Stimulated activated naive CD8-positive, alpha-beta T cell treated with anti-CD3 and anti-CD28 coated beads, Interleukin-15, amount 100 ng/mL, for 72 hours (primary cell): Measurements from ENCODE around the gene CORO7.
"Not testable (repeated sequence)": the region's sequence is repeated elsewhere in the genome, so short reads cannot be mapped to it uniquely, and the experiment has no call there.

ENCODE experiments used
- ATAC-seq: fragments of 150-1000 bp; cut with Tn5 transposase; 2 replicates; pipeline ENCODE4 v1.10.0; 2021; ENCODE audit warnings: mild to moderate bottlenecking, moderate library complexity
- DNase-seq, 2 donors: peaks; one replicate each; pipeline ENCODE4 v3.0.0; 2021 to 2022
- H3K27ac Mint-ChIP-seq, 2 donors: one replicate each; pipeline ENCODE4 v1.8.0; 2022; ENCODE audit warnings: mild to moderate bottlenecking in 2 of 2, mixed read lengths in 2 of 2, moderate library complexity in 2 of 2
- H3K27me3 Mint-ChIP-seq: one replicate; pipeline ENCODE4 v1.8.0; 2022; ENCODE audit warnings: mixed read lengths
- H3K4me1 Mint-ChIP-seq: one replicate; pipeline ENCODE4 v1.8.0; 2022; ENCODE audit warnings: mild to moderate bottlenecking, mixed read lengths
- H3K4me3 Mint-ChIP-seq, 2 donors: one replicate each; pipeline ENCODE4 v1.8.0; 2022; ENCODE audit warnings: mild to moderate bottlenecking in 2 of 2, mixed read lengths in 2 of 2, moderate library complexity in 1 of 2
- H3K9me3 Mint-ChIP-seq, 2 donors: one replicate each; pipeline ENCODE4 v1.8.0; 2022; ENCODE audit warnings: mixed read lengths in 2 of 2

Gene CORO7

DNA sequence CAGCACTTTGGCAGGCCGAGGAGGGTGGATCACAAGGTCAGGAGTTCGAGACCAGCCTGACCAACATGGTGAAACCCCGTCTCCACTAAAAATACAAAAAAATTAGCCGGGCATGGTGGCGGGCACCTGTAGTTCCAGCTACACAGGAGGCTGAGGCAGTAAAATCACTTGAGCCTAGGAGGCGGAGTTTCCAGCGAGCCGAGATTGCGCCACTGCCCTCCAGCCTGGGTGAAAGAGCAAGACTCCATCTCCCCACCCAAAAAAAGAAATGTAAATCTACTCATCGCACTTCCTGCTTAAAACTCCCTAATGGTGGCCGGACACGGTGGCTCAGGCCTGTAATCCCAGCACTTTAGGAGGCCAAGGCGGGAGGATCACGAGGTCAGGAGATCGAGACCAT lies 22.5 kb downstream of the CORO7 start:
- not testable (repeated sequence) for H3K27me3 Mint-ChIP-seq, H3K4me3 Mint-ChIP-seq, DNase-seq, H3K9me3 Mint-ChIP-seq, ATAC-seq
- Mint-ChIP-seq H3K27ac (peak overlapping the region in 1 of 2 donors; percentile 12), H3K4me1 (peaks cover 12% of the 10 kb centered on the region)

DNA sequence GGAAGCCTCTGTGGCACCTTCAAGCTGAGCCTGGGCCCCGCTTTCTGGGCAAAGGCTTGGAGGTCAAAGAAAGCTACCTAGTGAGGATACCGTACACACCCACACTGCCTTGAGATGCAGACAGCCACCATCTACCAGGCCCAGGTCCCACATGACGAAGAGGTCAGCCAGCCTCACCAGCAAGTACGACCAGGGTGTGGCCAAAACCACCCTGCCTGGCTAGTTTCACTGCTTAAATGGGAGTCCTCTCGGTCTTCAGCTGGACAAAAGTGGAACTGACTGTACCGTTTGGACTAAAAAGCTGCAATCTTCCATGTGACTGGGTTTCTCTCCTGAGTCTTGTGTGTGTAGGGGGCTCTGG lies 23.2 kb downstream of the CORO7 start:
- Mint-ChIP-seq H3K4me1 (peaks cover 12% of the 10 kb centered on the region), H3K27me3 (no peaks in the 10 kb centered on the region), H3K9me3 (no peaks in the 10 kb centered on the region), H3K4me3 (no peak overlapping the region), H3K27ac (no peak overlapping the region)
- ATAC-seq (no peak), DNase-seq (no peak)

- Mint-ChIP-seq H3K27ac (peak overlapping the region in 1 of 2 donors; percentile 54), H3K4me1 (peaks cover 12% of the 10 kb centered on the region), H3K9me3 (no peaks in the 10 kb centered on the region), H3K27me3 (no peaks in the 10 kb centered on the region), H3K4me3 (no peak overlapping the region)
- ATAC-seq (peak; percentile 17), DNase-seq (no peak)
Measured at GRCh38 chr16:4392382-4393239, 23.8 kb downstream of the CORO7 start.

- Mint-ChIP-seq H3K27ac (peak overlapping the region in 1 of 2 donors; percentile 54), H3K9me3 (no peaks in the 10 kb centered on the region), H3K27me3 (no peaks in the 10 kb centered on the region), H3K4me1 (peaks cover 19% of the 10 kb centered on the region), H3K4me3 (no peak overlapping the region)
- DNase-seq (no peak), ATAC-seq (no peak)
Measured at GRCh38 chr16:4391631-4392381, 24.6 kb downstream of the CORO7 start.

GRCh38 chr16:4390266-4391260 lies 25.8 kb downstream of the CORO7 start:
- DNase-seq: no peak
- H3K27ac Mint-ChIP-seq: no peak overlapping the region
- H3K4me3 Mint-ChIP-seq: no peak overlapping the region
- ATAC-seq: no peak
- H3K4me1 Mint-ChIP-seq: peaks cover 32% of the 10 kb centered on the region
- H3K9me3 Mint-ChIP-seq: no peaks in the 10 kb centered on the region
- H3K27me3 Mint-ChIP-seq: no peaks in the 10 kb centered on the region

- Mint-ChIP-seq H3K9me3 (no peaks in the 10 kb centered on the region), H3K27me3 (no peaks in the 10 kb centered on the region), H3K4me3 (no peak overlapping the region), H3K4me1 (peaks cover 36% of the 10 kb centered on the region), H3K27ac (no peak overlapping the region)
- ATAC-seq (no peak), DNase-seq (no peak)
Measured at GRCh38 chr16:4389051-4389955, 27.1 kb downstream of the CORO7 start.

DNA sequence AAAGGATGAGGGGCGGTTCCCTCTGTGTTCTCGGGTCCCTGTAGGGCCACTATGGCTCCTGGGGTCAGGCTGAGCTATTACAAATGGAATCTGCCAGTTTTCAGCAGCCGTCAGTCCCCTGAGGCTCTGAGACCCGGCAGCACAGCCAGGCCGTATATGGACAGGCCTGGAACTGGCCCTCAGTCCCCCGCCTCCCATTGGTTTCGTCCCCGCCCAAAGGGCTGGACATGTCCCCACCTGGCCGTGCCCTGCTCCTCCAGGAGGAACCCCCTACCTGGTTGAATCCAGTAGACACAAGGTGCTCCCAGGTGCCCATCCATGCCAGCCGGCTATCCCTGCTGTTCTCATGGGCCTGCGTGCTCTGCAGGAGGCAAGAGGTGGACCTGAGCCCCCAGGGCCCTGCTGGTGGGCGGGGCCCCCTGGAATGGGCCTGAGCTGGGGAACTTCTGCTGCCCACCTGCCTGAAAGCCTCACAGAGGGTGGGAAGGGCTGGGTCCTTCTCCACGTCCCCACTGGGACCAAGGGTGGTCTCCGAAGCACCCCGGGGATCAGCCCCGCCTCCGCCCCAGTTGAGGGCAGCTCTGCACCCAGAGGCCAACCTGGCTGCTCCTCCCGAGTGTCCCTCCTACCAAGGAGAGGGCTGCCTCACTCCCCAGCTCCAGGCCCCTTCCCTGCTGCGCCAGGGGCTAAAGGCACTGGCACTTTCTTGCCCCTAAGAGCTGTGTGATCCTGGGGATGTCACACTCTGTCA lies 27.9 kb downstream of the CORO7 start:
- no peak for ATAC-seq
- no peak for DNase-seq
- Mint-ChIP-seq H3K9me3 (no peaks in the 10 kb centered on the region), H3K27ac (no peak overlapping the region), H3K4me1 (peaks cover 36% of the 10 kb centered on the region), H3K4me3 (no peak overlapping the region), H3K27me3 (no peaks in the 10 kb centered on the region)

DNA sequence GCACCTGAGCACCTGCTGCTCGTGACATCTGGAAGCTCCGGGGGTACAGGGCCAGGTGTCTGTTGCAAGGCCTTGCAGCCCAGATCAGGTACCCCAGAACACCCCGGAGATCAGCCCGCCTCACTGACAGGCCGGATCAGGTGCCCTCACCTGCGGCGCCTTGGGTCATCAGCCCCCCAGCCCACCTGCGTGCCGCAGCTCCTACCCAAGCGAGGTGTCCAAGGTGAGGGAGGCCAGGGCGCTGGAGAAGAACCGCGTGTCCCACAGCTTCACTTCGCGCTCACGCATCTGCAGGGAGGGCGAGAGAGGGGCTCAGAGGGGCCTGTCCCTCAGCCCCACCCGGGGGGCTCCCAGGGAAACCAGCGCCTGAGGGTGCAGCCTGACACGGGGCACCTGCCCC lies 28.6 kb downstream of the CORO7 start:
- Mint-ChIP-seq H3K27me3 (no peaks in the 10 kb centered on the region), H3K9me3 (no peaks in the 10 kb centered on the region), H3K4me1 (peaks cover 32% of the 10 kb centered on the region), H3K4me3 (no peak overlapping the region), H3K27ac (peak overlapping the region in 1 of 2 donors; percentile 83)
- no peak for ATAC-seq
- DNase-seq: no peak

GRCh38 chr16:4386951-4387565 lies 29.3 kb downstream of the CORO7 start:
- H3K4me1 Mint-ChIP-seq: peaks cover 24% of the 10 kb centered on the region
- H3K27me3 Mint-ChIP-seq: no peaks in the 10 kb centered on the region
- H3K9me3 Mint-ChIP-seq: no peaks in the 10 kb centered on the region
- DNase-seq (no peak), ATAC-seq (no peak)
- no peak overlapping the region for H3K27ac Mint-ChIP-seq
- H3K4me3 Mint-ChIP-seq: no peak overlapping the region

DNA sequence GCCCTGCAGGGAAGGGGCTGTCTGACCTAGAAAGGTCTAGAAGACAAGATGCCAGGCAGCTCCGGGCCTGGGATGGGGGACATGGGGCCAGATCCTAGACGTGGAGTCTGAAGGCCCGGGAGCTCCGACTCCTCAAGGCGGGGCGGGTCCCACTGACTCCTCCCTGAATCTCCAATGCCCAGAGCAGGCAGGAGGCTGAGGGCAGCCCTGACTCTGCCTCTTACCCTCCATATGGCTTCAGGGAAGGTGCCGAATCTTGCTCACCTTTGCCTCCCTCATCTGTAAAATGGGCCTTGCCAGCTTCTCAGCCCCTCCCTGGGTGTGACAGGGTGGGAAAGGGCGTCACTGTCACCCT lies 30.0 kb downstream of the CORO7 start:
- Mint-ChIP-seq H3K27ac (peak overlapping the region; percentile 72), H3K9me3 (no peaks in the 10 kb centered on the region), H3K4me3 (no peak overlapping the region), H3K4me1 (peaks cover 24% of the 10 kb centered on the region), H3K27me3 (no peaks in the 10 kb centered on the region)
- ATAC-seq (no peak), DNase-seq (no peak)

DNA sequence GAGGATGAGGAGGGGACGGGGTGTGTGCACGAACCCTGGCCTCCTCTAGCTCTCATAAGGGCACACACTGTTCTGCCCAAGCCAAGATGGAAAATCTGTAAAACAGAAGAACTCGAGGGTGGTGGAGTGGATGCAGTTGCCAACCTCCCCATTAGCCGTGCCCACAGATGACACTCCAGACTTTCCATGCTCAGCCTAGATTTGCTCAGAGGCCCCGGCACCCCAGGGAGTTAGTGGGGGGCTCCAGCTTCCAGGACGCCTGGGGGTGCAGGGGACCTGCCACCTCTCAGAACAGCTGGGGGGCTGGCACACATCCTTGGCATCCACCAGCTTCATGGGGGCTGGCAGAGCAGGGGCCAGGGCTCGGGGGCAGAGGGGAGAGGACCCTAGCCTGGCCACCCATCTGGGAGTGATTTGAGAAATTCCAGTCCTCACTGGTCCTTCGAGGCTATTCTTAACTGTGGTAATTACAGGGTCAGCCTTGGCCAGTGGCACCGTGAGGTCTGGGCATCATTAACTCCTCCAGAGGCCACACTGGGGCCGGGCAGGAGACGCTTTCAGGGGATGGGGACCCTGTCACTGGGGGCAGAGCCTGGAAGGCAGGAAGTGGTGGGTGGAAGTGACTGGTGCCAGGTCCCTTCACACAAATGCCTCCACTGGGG lies 30.5 kb downstream of the CORO7 start:
- Mint-ChIP-seq H3K4me3 (no peak overlapping the region), H3K4me1 (peaks cover 25% of the 10 kb centered on the region), H3K9me3 (no peaks in the 10 kb centered on the region), H3K27ac (peak overlapping the region; percentile 72), H3K27me3 (no peaks in the 10 kb centered on the region)
- ATAC-seq (no peak), DNase-seq (no peak)

- Mint-ChIP-seq H3K4me1 (peaks cover 29% of the 10 kb centered on the region), H3K4me3 (no peak overlapping the region), H3K27me3 (no peaks in the 10 kb centered on the region), H3K9me3 (no peaks in the 10 kb centered on the region), H3K27ac (peak overlapping the region in 1 of 2 donors; percentile 63)
- ATAC-seq (no peak), DNase-seq (no peak)
Measured at GRCh38 chr16:4385066-4385788, 31.2 kb downstream of the CORO7 start.

GRCh38 chr16:4384509-4384942 lies 31.9 kb downstream of the CORO7 start:
- no peak for DNase-seq
- no peaks in the 10 kb centered on the region for H3K9me3 Mint-ChIP-seq
- H3K4me1 Mint-ChIP-seq: peaks cover 29% of the 10 kb centered on the region
- ATAC-seq: no peak
- H3K27ac Mint-ChIP-seq: no peak overlapping the region
- H3K27me3 Mint-ChIP-seq: no peaks in the 10 kb centered on the region
- H3K4me3 Mint-ChIP-seq: no peak overlapping the region
